ENCODE results near the gene MYO3B.
"Not testable (repeated sequence)": the region's sequence is repeated elsewhere in the genome, so short reads cannot be mapped to it uniquely, and the experiment has no call there.

DNA sequence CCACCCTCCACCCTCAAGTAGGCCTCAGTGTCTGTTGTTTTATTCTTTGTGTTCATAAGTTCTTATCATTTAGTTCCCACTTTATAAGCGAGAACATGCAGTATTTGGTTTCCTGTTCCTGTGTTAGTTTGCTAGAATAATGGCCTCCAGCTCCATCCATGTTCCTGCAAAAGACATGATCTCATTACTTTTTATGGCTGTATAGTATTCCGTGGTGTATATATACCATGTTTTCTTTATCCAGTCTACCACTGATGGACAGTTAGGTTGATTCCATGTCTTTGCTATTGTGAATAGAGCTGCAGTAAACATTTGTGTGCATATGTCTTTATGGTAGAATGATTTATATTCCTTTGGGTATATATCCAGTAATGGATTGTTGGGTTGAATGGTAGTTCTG, 101.7 kb downstream of the MYO3B start:
- not testable (repeated sequence) for TF ChIP-seq GABPA (IDR thresholded peaks at IDR 0.05; ENCODE audit: borderline replicate concordance, insufficient read depth, low read length); SUZ12 (IDR thresholded peaks at IDR 0.05; ENCODE audit: low read length); NRF1 (IDR thresholded peaks at IDR 0.05; ENCODE audit: low read depth, low read length); RAD21 (IDR thresholded peaks at IDR 0.05 in 1 of 2, conservative IDR thresholded peaks at IDR 0.05 in 1 of 2; ENCODE audit: low read depth in 2 of 2, low read length in 2 of 2); CEBPB (IDR thresholded peaks at IDR 0.05; ENCODE audit: low read depth, low read length); FOSL1 (IDR thresholded peaks at IDR 0.05; ENCODE audit: insufficient read depth, low read depth, low read length); CHD2 (IDR thresholded peaks at IDR 0.05; ENCODE audit: low read length); CBX5 (IDR thresholded peaks at IDR 0.05; ENCODE audit: low read depth, low read length); EP300 (IDR thresholded peaks at IDR 0.05; ENCODE audit: borderline replicate concordance in 1 of 2, low read depth in 2 of 2, low read length in 2 of 2); POLR2AphosphoS5 (IDR thresholded peaks at IDR 0.05; ENCODE audit: low read depth, low read length); TAF1 (IDR thresholded peaks at IDR 0.05; ENCODE audit: low read depth, low read length); POLR2A (IDR thresholded peaks at IDR 0.05; ENCODE audit: control extremely low read depth in 1 of 2, low read depth in 2 of 2, low read length in 2 of 2); EZH2 (IDR thresholded peaks at IDR 0.05; ENCODE audit: low read depth, low read length, severe bottlenecking)
- TF ChIP-seq, protein P1, sequence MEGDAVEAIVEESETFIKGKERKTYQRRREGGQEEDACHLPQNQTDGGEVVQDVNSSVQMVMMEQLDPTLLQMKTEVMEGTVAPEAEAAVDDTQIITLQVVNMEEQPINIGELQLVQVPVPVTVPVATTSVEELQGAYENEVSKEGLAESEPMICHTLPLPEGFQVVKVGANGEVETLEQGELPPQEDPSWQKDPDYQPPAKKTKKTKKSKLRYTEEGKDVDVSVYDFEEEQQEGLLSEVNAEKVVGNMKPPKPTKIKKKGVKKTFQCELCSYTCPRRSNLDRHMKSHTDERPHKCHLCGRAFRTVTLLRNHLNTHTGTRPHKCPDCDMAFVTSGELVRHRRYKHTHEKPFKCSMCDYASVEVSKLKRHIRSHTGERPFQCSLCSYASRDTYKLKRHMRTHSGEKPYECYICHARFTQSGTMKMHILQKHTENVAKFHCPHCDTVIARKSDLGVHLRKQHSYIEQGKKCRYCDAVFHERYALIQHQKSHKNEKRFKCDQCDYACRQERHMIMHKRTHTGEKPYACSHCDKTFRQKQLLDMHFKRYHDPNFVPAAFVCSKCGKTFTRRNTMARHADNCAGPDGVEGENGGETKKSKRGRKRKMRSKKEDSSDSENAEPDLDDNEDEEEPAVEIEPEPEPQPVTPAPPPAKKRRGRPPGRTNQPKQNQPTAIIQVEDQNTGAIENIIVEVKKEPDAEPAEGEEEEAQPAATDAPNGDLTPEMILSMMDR (IDR thresholded peaks at IDR 0.05; ENCODE audit: control extremely low read depth in 1 of 3, insufficient read depth in 1 of 3, low read depth in 1 of 3, low read length in 3 of 3): not testable (repeated sequence)
